Measurements from ENCODE around the gene TBC1D19. TPM values are rescaled to one million over a fixed set of nuclear protein-coding genes. Genes with fewer than 3 reads are reported as not detected.

Gene TBC1D19
- total and polyA plus RNA-seq, 2 of the 4 experiments (the other 2 are of a cell fraction), result 9.9 to 17.6 TPM

- no peak for TF ChIP-seq MXI1 (IDR thresholded peaks at IDR 0.05; ENCODE audit: borderline replicate concordance, low read depth, low read length)
- TF ChIP-seq CEBPB (IDR thresholded peaks at IDR 0.05; ENCODE audit: low read depth, low read length), result no peak
- TF ChIP-seq RCOR1 (IDR thresholded peaks at IDR 0.05; ENCODE audit: insufficient replicate concordance, low read length), result no peak
- no peak for TF ChIP-seq CTCF (conservative IDR thresholded peaks at IDR 0.05; ENCODE audit: low read depth, low read length)
- no peak for TF ChIP-seq MAFK (IDR thresholded peaks at IDR 0.05; ENCODE audit: low read depth, low read length)
- TF ChIP-seq POLR2A (IDR thresholded peaks at IDR 0.05; ENCODE audit: low read depth, low read length), result no peak
- no peak for TF ChIP-seq ELK1 (IDR thresholded peaks at IDR 0.05; ENCODE audit: borderline replicate concordance, low read depth, low read length)
- no peak for TF ChIP-seq FOS (IDR thresholded peaks at IDR 0.05; ENCODE audit: low read depth, low read length)
- TF ChIP-seq CHD1 (IDR thresholded peaks at IDR 0.05; ENCODE audit: low read depth, low read length), result no peak
- no peak for TF ChIP-seq USF2 (IDR thresholded peaks at IDR 0.05; ENCODE audit: low read depth, low read length)
- no peak overlapping the region for H3K4me2 ChIP-seq (ENCODE audit: low read depth, low read length)
- H3K9ac ChIP-seq (ENCODE audit: low read depth, low read length), result no peak overlapping the region
- no peak overlapping the region for H4K91ac ChIP-seq (ENCODE audit: insufficient read depth, low read depth, low read length)
- no peak overlapping the region for H2BK120ac ChIP-seq (ENCODE audit: low read depth, low read length)
- H4K5ac ChIP-seq (ENCODE audit: low read depth, low read length), result no peak overlapping the region; the same call in 1 of the 2 replicates
- H3K14ac ChIP-seq (replicated peaks; ENCODE audit: low read depth, low read length), result no peak overlapping the region
- H3K27me3 ChIP-seq (ENCODE audit: control insufficient read depth, insufficient read depth, low read length), result no peaks in the 10 kb centered on the region
- peaks cover 2% of the 10 kb centered on the region; the same call in 1 of the 2 replicates for H3K36me3 ChIP-seq (ENCODE audit: control insufficient read depth, insufficient read depth, low read length)
- dilution Hi-C loops (cut with HindIII; ENCODE audit: low sequenced_read_pairs, unreplicated experiment) (no loop called here), intact Hi-C loops (cut with micrococcal nuclease) (no loop called here), in situ Hi-C loops (cut with MboI; ENCODE audit: low sequenced_read_pairs) (no loop called here)
- DNase-seq (no peak), ATAC-seq (ENCODE audit: low read depth) (no peak)
- H3K4ac ChIP-seq (ENCODE audit: low read depth, low read length), result no peak overlapping the region
- no peak overlapping the region for H2AK5ac ChIP-seq (ENCODE audit: low read depth, low read length)
- CTCF ChIA-PET, result no interaction called here
- H4K20me1 ChIP-seq (ENCODE audit: insufficient read depth, low read length), result no peaks in the 10 kb centered on the region
- H2BK20ac ChIP-seq (ENCODE audit: low read depth, low read length), result no peak overlapping the region
- no peak overlapping the region for H3K4me3 ChIP-seq (ENCODE audit: insufficient read depth, low read depth, low read length)
- BruUV-seq (replicated peaks), result no TSS peak
- peaks cover 6% of the 10 kb centered on the region for H3K4me1 ChIP-seq (ENCODE audit: control insufficient read depth, insufficient read depth, low read length)
- WGBS, 2 experiments (ENCODE audit: extremely low coverage in 2 of 2, insufficient read length in 1 of 2), result no CpG with 5 or more reads among the region's 1 CpG
- POLR2A ChIA-PET (ENCODE audit: unreplicated experiment), result no interaction called here
- no peaks in the 10 kb centered on the region for H3K9me1 ChIP-seq (ENCODE audit: insufficient read depth, low read length)
- H3K9me3 ChIP-seq (ENCODE audit: control insufficient read depth, insufficient read depth, low read length), result no peaks in the 10 kb centered on the region
- no peak overlapping the region for H3K56ac ChIP-seq (ENCODE audit: extremely low read depth, insufficient read depth, low read length)
- H3K79me1 ChIP-seq (ENCODE audit: low read depth in 1 of 2, low read length in 2 of 2), result peaks cover 8 to 23% of the 10 kb centered on the region in 2 experiments
- no peak overlapping the region for H4K8ac ChIP-seq (ENCODE audit: low read depth in 2 of 2, low read length in 2 of 2)
- H3K23ac ChIP-seq (ENCODE audit: low read depth, low read length), result no peak overlapping the region
- H2AFZ ChIP-seq (replicated peaks; ENCODE audit: low read length, poor library complexity), result no peak overlapping the region
- no peak overlapping the region for H3K18ac ChIP-seq (ENCODE audit: low read depth, low read length)
- no peak overlapping the region for H2AK9ac ChIP-seq (replicated peaks; ENCODE audit: low read depth, low read length, poor library complexity)
- no peak overlapping the region for H3K27ac ChIP-seq (ENCODE audit: insufficient read depth, low read length)
- H2BK15ac ChIP-seq (ENCODE audit: low read depth, low read length), result no peak overlapping the region
- no peak overlapping the region for H2BK5ac ChIP-seq (ENCODE audit: low read depth, low read length, poor library complexity, severe bottlenecking)
Measured at GRCh38 chr4:26611885-26612284, 28.0 kb downstream of the TBC1D19 start.

All from IMR-90 (cell line).